SU-DHL-6 (cell line): ENCODE data around the gene RUBCNL.

Source experiments
- H2AFZ ChIP-seq: fragments of 200-600 bp; sonication (generic); 2 replicates; pipeline ENCODE4 v1.6.1; 2014; ENCODE audit warnings: low read depth, mild to moderate bottlenecking, moderate library complexity, mixed read lengths, antibody characterized with exemption, low read length; ENCODE audit not compliant: severe bottlenecking
- H3F3A ChIP-seq: fragments of 200-600 bp; shearing (Covaris generic); 2 replicates; pipeline ENCODE4 v1.6.0; 2016; ENCODE audit warnings: antibody characterized with exemption, mild to moderate bottlenecking; ENCODE audit not compliant: insufficient read depth
- H3K27ac ChIP-seq: fragments of 200-600 bp; sonication (generic); 2 replicates; pipeline ENCODE4 v1.5.1; 2016; ENCODE audit warnings: low read depth, mild to moderate bottlenecking, low read length, moderate library complexity, mixed read lengths
- H3K27me3 ChIP-seq: fragments of 200-600 bp; sonication (generic), shearing (Covaris generic); 2 replicates; pipeline ENCODE4 v1.6.0; 2014; ENCODE audit warnings: mild to moderate bottlenecking, low read length
- H3K36me3 ChIP-seq: fragments of 200-600 bp; sonication (generic); 2 replicates; pipeline ENCODE4 v1.6.1; 2014; ENCODE audit warnings: mild to moderate bottlenecking, low read length, mixed read lengths
- H3K4me2 ChIP-seq: fragments of 300-600, 200-600 bp; shearing (Covaris generic), sonication (generic); 2 replicates; pipeline ENCODE4 v1.6.0; 2014; ENCODE audit warnings: low read length, low read depth, mild to moderate bottlenecking; ENCODE audit not compliant: poor library complexity, severe bottlenecking
- H3K4me3 ChIP-seq: fragments of 200-600 bp; sonication (generic); 2 replicates; pipeline ENCODE4 v1.5.1; 2014; ENCODE audit warnings: antibody characterized with exemption, low read length, mild to moderate bottlenecking, mixed read lengths; ENCODE audit not compliant: insufficient read depth, poor library complexity, severe bottlenecking
- H3K79me2 ChIP-seq: fragments of 200-600 bp; sonication (generic); 2 replicates; pipeline ENCODE4 v1.6.1; 2014; ENCODE audit warnings: mild to moderate bottlenecking, low read length, moderate library complexity; ENCODE audit not compliant: insufficient read depth
- H3K9ac ChIP-seq: fragments of 200-600 bp; sonication (generic); 2 replicates; pipeline ENCODE4 v1.7.0; 2014; ENCODE audit warnings: mild to moderate bottlenecking, low read length
- H3K9me2 ChIP-seq: fragments of 200-600 bp; sonication (generic); replicated peaks from 2 replicates; pipeline ENCODE4 v1.6.1; 2014; ENCODE audit warnings: low read length; ENCODE audit not compliant: insufficient read depth
- H3K9me3 ChIP-seq: fragments of 200-600 bp; sonication (generic); 2 replicates; pipeline ENCODE4 v1.6.1; 2014; ENCODE audit warnings: low read length, mixed read lengths; ENCODE audit not compliant: insufficient read depth
- H4K20me1 ChIP-seq: fragments of 200-600 bp; sonication (generic); 2 replicates; pipeline ENCODE4 v1.6.1; 2014; ENCODE audit warnings: low read depth, mild to moderate bottlenecking, antibody characterized with exemption, low read length, moderate library complexity, mixed read lengths
- CTCF ChIP-seq: fragments of 200-600 bp; sonication (generic); IDR thresholded peaks from one replicate; pipeline ENCODE4 v1.5.1; 2017; ENCODE audit warnings: antibody characterized with exemption, mild to moderate bottlenecking, low read length, moderate library complexity; ENCODE audit not compliant: insufficient read depth, poor library complexity, severe bottlenecking
- EZH2phosphoT487 ChIP-seq: fragments of 200-600 bp; sonication (generic), shearing (Covaris generic); conservative IDR thresholded peaks from 2 replicates; pipeline ENCODE4 v1.6.1; 2018; ENCODE audit warnings: mild to moderate bottlenecking, antibody characterized with exemption, low read length, moderate library complexity, mixed read lengths

RUBCNL gene

GRCh38 chr13:46315036-46315435, 72.0 kb downstream of the RUBCNL start:
- no peaks in the 10 kb centered on the region for H3K9me2 ChIP-seq
- no peak overlapping the region for H3K9ac ChIP-seq
- no peaks in the 10 kb centered on the region for H3K36me3 ChIP-seq
- H3K9me3 ChIP-seq: no peaks in the 10 kb centered on the region
- H3F3A ChIP-seq: no peaks in the 10 kb centered on the region
- H4K20me1 ChIP-seq: no peaks in the 10 kb centered on the region
- H3K27ac ChIP-seq: no peak overlapping the region
- H3K79me2 ChIP-seq: no peaks in the 10 kb centered on the region
- no peak overlapping the region for H3K4me3 ChIP-seq
- no peak overlapping the region for H3K4me2 ChIP-seq
- TF ChIP-seq EZH2phosphoT487 (no peak), CTCF (no peak)
- no peaks in the 10 kb centered on the region for H3K27me3 ChIP-seq
- no peak overlapping the region for H2AFZ ChIP-seq

GRCh38 chr13:46314587-46314986, 72.5 kb downstream of the RUBCNL start:
- no peaks in the 10 kb centered on the region for H3K79me2 ChIP-seq
- TF ChIP-seq EZH2phosphoT487: no peak
- TF ChIP-seq CTCF: no peak
- no peak overlapping the region for H3K27ac ChIP-seq
- no peaks in the 10 kb centered on the region for H3F3A ChIP-seq
- no peaks in the 10 kb centered on the region for H3K9me2 ChIP-seq
- H2AFZ ChIP-seq: no peak overlapping the region
- H3K9me3 ChIP-seq: no peaks in the 10 kb centered on the region
- no peaks in the 10 kb centered on the region for H4K20me1 ChIP-seq
- no peak overlapping the region for H3K9ac ChIP-seq
- H3K36me3 ChIP-seq: no peaks in the 10 kb centered on the region
- H3K27me3 ChIP-seq: no peaks in the 10 kb centered on the region
- H3K4me3 ChIP-seq: no peak overlapping the region
- no peak overlapping the region for H3K4me2 ChIP-seq

GRCh38 chr13:46313432-46314257, 73.4 kb downstream of the RUBCNL start:
- Histone ChIP-seq H3K27me3 (no peaks in the 10 kb centered on the region), H3K9ac (no peak overlapping the region), H3K9me3 (no peaks in the 10 kb centered on the region), H3K79me2 (no peaks in the 10 kb centered on the region), H3F3A (no peaks in the 10 kb centered on the region), H3K4me2 (no peak overlapping the region), H2AFZ (no peak overlapping the region), H3K4me3 (no peak overlapping the region), H3K9me2 (no peaks in the 10 kb centered on the region), H3K36me3 (no peaks in the 10 kb centered on the region), H4K20me1 (no peaks in the 10 kb centered on the region), H3K27ac (no peak overlapping the region)
- no peak for TF ChIP-seq CTCF
- no peak for TF ChIP-seq EZH2phosphoT487
